ENCODE results near the gene LRFN4. TPM values are rescaled to one million over a fixed set of nuclear protein-coding genes. Genes with fewer than 3 reads are reported as not detected.
A peak's percentile ranks its signal among the peaks of the same experiment; 100 is the strongest.

LRFN4 gene
- total RNA-seq, 6 donors from 2014 or later = 11.4 to 29.0 (median 21.8) TPM

- ATAC-seq (ENCODE audit: low FRiP score in 2 of 2) (no peak), DNase-seq (peak in 1 of 2 donors; percentile 14)
- WGBS, 2 donors = 86 to 91% methylated on average over 12 to 14 of the region's 14 CpGs
- H3K4me3 ChIP-seq = no peak overlapping the region
- peaks cover 12 to 16% (median 14%) of the 10 kb centered on the region in 4 donors for H3K4me1 ChIP-seq
- no peak overlapping the region for H3K27ac ChIP-seq
- TF ChIP-seq POLR2A (IDR thresholded peaks at IDR 0.05) = no peak
- H3K27me3 ChIP-seq = no peaks in the 10 kb centered on the region
- H3K9me3 ChIP-seq = no peaks in the 10 kb centered on the region
- H3K36me3 ChIP-seq = peaks cover 0 to 40% (median 28%) of the 10 kb centered on the region in 4 donors
These were observed 9.2 kb upstream of the LRFN4 start for GRCh38 chr11:66847461-66848232.

DNA sequence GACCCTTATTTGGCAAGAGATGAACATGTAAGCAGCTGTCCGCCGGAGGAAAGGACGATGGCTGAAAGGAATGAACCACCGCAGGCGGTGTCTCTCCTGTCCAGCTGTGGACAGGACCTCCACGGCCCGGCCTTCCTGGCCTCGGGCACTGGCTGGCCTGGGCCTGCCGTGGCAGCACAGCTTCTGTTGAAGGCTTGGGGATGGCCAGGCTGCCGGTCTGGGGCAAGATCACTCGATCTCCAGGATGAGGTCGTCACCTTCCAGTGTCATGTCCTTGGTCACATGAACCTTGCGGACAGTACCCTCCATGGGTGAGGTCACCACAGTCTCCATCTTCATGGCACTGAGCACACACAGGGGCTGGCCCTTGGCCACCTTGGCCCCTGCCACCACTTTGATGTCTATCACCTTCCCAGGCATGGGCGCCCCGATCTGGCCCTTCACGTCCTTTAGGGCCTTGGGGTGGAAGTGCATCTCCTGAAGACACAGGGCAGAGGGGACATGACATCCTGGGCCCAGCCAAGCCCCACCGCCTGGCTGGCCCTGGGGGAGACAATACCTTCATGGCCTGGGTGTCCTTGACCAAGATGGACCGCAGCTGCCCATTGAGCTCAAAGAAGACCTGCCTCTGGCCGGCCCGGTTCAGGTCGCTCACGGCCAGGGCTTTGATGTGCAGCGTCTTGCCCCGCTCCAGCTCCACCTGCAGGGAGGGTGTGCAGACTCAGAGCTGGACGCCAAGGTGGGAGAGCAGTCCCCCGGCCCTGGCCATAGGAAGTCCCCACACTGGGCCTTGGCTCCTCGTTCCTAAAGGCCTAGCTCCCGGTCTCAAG, 8.0 kb upstream of the LRFN4 start:
- peaks cover 0 to 40% (median 28%) of the 10 kb centered on the region in 4 donors for H3K36me3 ChIP-seq

GRCh38 chr11:66849501-66850234, 7.2 kb upstream of the LRFN4 start:
- Histone ChIP-seq H3K36me3 (peaks cover 0 to 40% (median 28%) of the 10 kb centered on the region in 4 donors), H3K4me1 (peaks cover 1 to 5% (median 3%) of the 10 kb centered on the region in 4 donors), H3K9me3 (no peaks in the 10 kb centered on the region), H3K27me3 (no peaks in the 10 kb centered on the region), H3K27ac (no peak overlapping the region), H3K4me3 (no peak overlapping the region)
- DNase-seq = no peak
- TF ChIP-seq, protein P1, sequence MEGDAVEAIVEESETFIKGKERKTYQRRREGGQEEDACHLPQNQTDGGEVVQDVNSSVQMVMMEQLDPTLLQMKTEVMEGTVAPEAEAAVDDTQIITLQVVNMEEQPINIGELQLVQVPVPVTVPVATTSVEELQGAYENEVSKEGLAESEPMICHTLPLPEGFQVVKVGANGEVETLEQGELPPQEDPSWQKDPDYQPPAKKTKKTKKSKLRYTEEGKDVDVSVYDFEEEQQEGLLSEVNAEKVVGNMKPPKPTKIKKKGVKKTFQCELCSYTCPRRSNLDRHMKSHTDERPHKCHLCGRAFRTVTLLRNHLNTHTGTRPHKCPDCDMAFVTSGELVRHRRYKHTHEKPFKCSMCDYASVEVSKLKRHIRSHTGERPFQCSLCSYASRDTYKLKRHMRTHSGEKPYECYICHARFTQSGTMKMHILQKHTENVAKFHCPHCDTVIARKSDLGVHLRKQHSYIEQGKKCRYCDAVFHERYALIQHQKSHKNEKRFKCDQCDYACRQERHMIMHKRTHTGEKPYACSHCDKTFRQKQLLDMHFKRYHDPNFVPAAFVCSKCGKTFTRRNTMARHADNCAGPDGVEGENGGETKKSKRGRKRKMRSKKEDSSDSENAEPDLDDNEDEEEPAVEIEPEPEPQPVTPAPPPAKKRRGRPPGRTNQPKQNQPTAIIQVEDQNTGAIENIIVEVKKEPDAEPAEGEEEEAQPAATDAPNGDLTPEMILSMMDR (IDR thresholded peaks at IDR 0.05) = no peak
- TF ChIP-seq POLR2A (IDR thresholded peaks at IDR 0.05) (no peak), POLR2AphosphoS5 (IDR thresholded peaks at IDR 0.05) (no peak), EP300 (IDR thresholded peaks at IDR 0.05) (no peak)
- WGBS, 2 donors = 87 to 91% methylated on average over 16 to 22 of the region's 22 CpGs
- ATAC-seq (ENCODE audit: low FRiP score in 2 of 2) = no peak

More for the DNA sequence above, 8.0 kb upstream of the LRFN4 start:
- Histone ChIP-seq H3K27ac (no peak overlapping the region), H3K4me1 (peaks cover 9 to 13% (median 11%) of the 10 kb centered on the region in 4 donors), H3K9me3 (no peaks in the 10 kb centered on the region), H3K27me3 (no peaks in the 10 kb centered on the region), H3K4me3 (no peak overlapping the region)
- WGBS, 2 donors = 50 to 90% methylated on average over 1 to 17 of the region's 28 CpGs
- ATAC-seq (ENCODE audit: low FRiP score in 2 of 2) = no peak
- DNase-seq = peak; percentile 7 to 69
- TF ChIP-seq POLR2A (IDR thresholded peaks at IDR 0.05) = no peak
- no peak for TF ChIP-seq EP300 (IDR thresholded peaks at IDR 0.05)
- TF ChIP-seq, protein P1 (IDR thresholded peaks at IDR 0.05) = no peak
- TF ChIP-seq POLR2AphosphoS5 (IDR thresholded peaks at IDR 0.05) = no peak

DNA sequence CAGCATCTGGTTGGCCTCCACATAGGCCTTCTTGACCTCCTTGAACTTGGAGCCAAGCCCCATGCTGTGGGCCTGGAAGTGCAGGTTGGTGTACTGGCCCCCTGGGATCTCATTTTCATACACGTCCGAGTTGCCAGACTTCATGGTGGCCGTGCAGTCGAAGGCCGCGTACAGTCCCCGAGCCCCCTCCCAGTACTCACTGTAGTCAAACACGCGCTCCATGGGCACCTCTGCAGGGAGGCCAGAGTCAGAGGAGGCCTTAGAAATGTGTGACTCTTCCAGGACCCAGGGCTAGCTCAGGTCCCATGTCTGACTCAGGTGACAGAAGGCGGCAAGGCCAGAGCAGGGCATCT, 6.7 kb upstream of the LRFN4 start:
- no peak overlapping the region for H3K4me3 ChIP-seq
- TF ChIP-seq POLR2AphosphoS5 (IDR thresholded peaks at IDR 0.05) (no peak), POLR2A (IDR thresholded peaks at IDR 0.05) (no peak), EP300 (IDR thresholded peaks at IDR 0.05) (no peak)
- TF ChIP-seq, protein P1 (IDR thresholded peaks at IDR 0.05) = no peak
- no peak overlapping the region for H3K27ac ChIP-seq
- peaks cover under 1 to 3% (median 1%) of the 10 kb centered on the region in 4 donors for H3K4me1 ChIP-seq
- no peaks in the 10 kb centered on the region for H3K27me3 ChIP-seq
- H3K36me3 ChIP-seq = peaks cover 0 to 35% (median 27%) of the 10 kb centered on the region in 4 donors
- ATAC-seq (ENCODE audit: low FRiP score in 2 of 2) = no peak
- no peaks in the 10 kb centered on the region for H3K9me3 ChIP-seq
- WGBS, 2 donors = 97% methylated on average over 10 of the region's 10 CpGs; no CpG with 5 or more reads in 1 of the 2 donors
- no peak for DNase-seq

Measured in upper lobe of left lung (tissue), 6 donors.